ENCODE measurements around the gene MREG.

GRCh38 chr2:216015722-216016464 is 2.5 kb upstream of the MREG start:
- TF ChIP-seq POLR2A (IDR thresholded peaks at IDR 0.05; ENCODE audit: low read length), result no peak
- no peak for TF ChIP-seq GATA1 (IDR thresholded peaks at IDR 0.05; ENCODE audit: low read depth, low read length)
